ENCODE data around the gene ATP1A1. TPM values are rescaled to one million over a fixed set of nuclear protein-coding genes. Genes with fewer than 3 reads are reported as not detected.

The ATP1A1 gene
- total RNA-seq, 2 experiments from 2014 or later, result 74.4 to 186 TPM

- CTCF ChIA-PET (ENCODE audit: unreplicated experiment), result no interaction called here
These were observed 38.9 kb downstream of the ATP1A1 start for GRCh38 chr1:116411784-116412479.

GRCh38 chr1:116412480-116412798 lies 39.4 kb downstream of the ATP1A1 start:
- intact Hi-C loops (cut with micrococcal nuclease; ENCODE audit: unreplicated experiment), result no loop called here
- ChIA-PET POLR2A (interaction anchor here (1.1 kb wide), 1 partner anchor 14 kb away, joined by 4 read pairs; no protein-coding TSS in a partner anchor), CTCF (ENCODE audit: unreplicated experiment) (no interaction called here)
- Histone ChIP-seq H3K4me3 (ENCODE audit: low read depth, low read length, poor library complexity, severe bottlenecking) (no peak overlapping the region), H3K27ac (ENCODE audit: low read depth, low read length, poor library complexity, severe bottlenecking) (no peak overlapping the region), H2AFZ (ENCODE audit: low read length) (no peak overlapping the region), H3K79me2 (ENCODE audit: insufficient read depth, low read depth, low read length) (peaks cover under 1% of the 10 kb centered on the region; the same call in 1 of the 2 replicates), H4K20me1 (ENCODE audit: insufficient read depth, low read length) (no peaks in the 10 kb centered on the region), H3K4me1 (ENCODE audit: insufficient read depth, low read length, poor library complexity, severe bottlenecking) (peaks cover 20% of the 10 kb centered on the region), H3K36me3 (ENCODE audit: insufficient read depth, low read length) (peaks cover 18% of the 10 kb centered on the region), H3K4me2 (ENCODE audit: low read length) (no peak overlapping the region), H3K9me2 (ENCODE audit: insufficient read depth, low read length) (no peaks in the 10 kb centered on the region), H3K9me3 (ENCODE audit: low read length) (no peaks in the 10 kb centered on the region)
- TF ChIP-seq EZH2phosphoT487 (IDR thresholded peaks at IDR 0.05; ENCODE audit: borderline replicate concordance, low read depth, low read length), result no peak
- no peak for TF ChIP-seq CTCF (conservative IDR thresholded peaks at IDR 0.05; ENCODE audit: low read length)
- BruUV-seq (replicated peaks), result no TSS peak
- DNase-seq (ENCODE audit: low spot score), result no peak

More at GRCh38 chr1:116411784-116412479, 38.9 kb downstream of the ATP1A1 start:
- H3K36me3 ChIP-seq (ENCODE audit: insufficient read depth, low read length), result peaks cover 23% of the 10 kb centered on the region
- no peak overlapping the region for H3K4me2 ChIP-seq (ENCODE audit: low read length)
- no peak overlapping the region for H3K27ac ChIP-seq (ENCODE audit: low read depth, low read length, poor library complexity, severe bottlenecking)
- intact Hi-C loops (cut with micrococcal nuclease; ENCODE audit: unreplicated experiment), result no loop called here
- no peaks in the 10 kb centered on the region for H3K79me2 ChIP-seq (ENCODE audit: insufficient read depth, low read depth, low read length)
- H3K4me1 ChIP-seq (ENCODE audit: insufficient read depth, low read length, poor library complexity, severe bottlenecking), result peaks cover 15% of the 10 kb centered on the region
- no peak for DNase-seq (ENCODE audit: low spot score)
- H2AFZ ChIP-seq (ENCODE audit: low read length), result no peak overlapping the region
- BruUV-seq (replicated peaks), result no TSS peak
- no peaks in the 10 kb centered on the region for H3K9me2 ChIP-seq (ENCODE audit: insufficient read depth, low read length)
- no peak for TF ChIP-seq CTCF (conservative IDR thresholded peaks at IDR 0.05; ENCODE audit: low read length)
- no peak for TF ChIP-seq EZH2phosphoT487 (IDR thresholded peaks at IDR 0.05; ENCODE audit: borderline replicate concordance, low read depth, low read length)
- H4K20me1 ChIP-seq (ENCODE audit: insufficient read depth, low read length), result no peaks in the 10 kb centered on the region
- H3K9me3 ChIP-seq (ENCODE audit: low read length), result no peaks in the 10 kb centered on the region
- POLR2A ChIA-PET, result interaction anchor here (1.1 kb wide), 1 partner anchor 13 kb away, joined by 4 read pairs; no protein-coding TSS in a partner anchor
- no peak overlapping the region for H3K4me3 ChIP-seq (ENCODE audit: low read depth, low read length, poor library complexity, severe bottlenecking)

GRCh38 chr1:116412898-116413297 lies 39.9 kb downstream of the ATP1A1 start:
- ChIA-PET POLR2A (interaction anchor here (1.1 kb wide), 1 partner anchor 14 kb away, joined by 4 read pairs; no protein-coding TSS in a partner anchor), CTCF (ENCODE audit: unreplicated experiment) (no interaction called here)
- DNase-seq (ENCODE audit: low spot score), result no peak
- H3K9me3 ChIP-seq (ENCODE audit: low read length), result no peaks in the 10 kb centered on the region
- H3K9me2 ChIP-seq (ENCODE audit: insufficient read depth, low read length), result no peaks in the 10 kb centered on the region
- H3K79me2 ChIP-seq (ENCODE audit: insufficient read depth, low read depth, low read length), result peaks cover 6% of the 10 kb centered on the region; the same call in 1 of the 2 replicates
- no peak for TF ChIP-seq EZH2phosphoT487 (IDR thresholded peaks at IDR 0.05; ENCODE audit: borderline replicate concordance, low read depth, low read length)
- TF ChIP-seq CTCF (conservative IDR thresholded peaks at IDR 0.05; ENCODE audit: low read length), result no peak
- no peak overlapping the region for H3K27ac ChIP-seq (ENCODE audit: low read depth, low read length, poor library complexity, severe bottlenecking)
- H3K4me1 ChIP-seq (ENCODE audit: insufficient read depth, low read length, poor library complexity, severe bottlenecking), result peaks cover 22% of the 10 kb centered on the region
- no peaks in the 10 kb centered on the region for H4K20me1 ChIP-seq (ENCODE audit: insufficient read depth, low read length)
- H2AFZ ChIP-seq (ENCODE audit: low read length), result no peak overlapping the region
- H3K4me3 ChIP-seq (ENCODE audit: low read depth, low read length, poor library complexity, severe bottlenecking), result no peak overlapping the region
- no TSS peak for BruUV-seq (replicated peaks)
- no peak overlapping the region for H3K4me2 ChIP-seq (ENCODE audit: low read length)
- intact Hi-C loops (cut with micrococcal nuclease; ENCODE audit: unreplicated experiment), result no loop called here
- H3K36me3 ChIP-seq (ENCODE audit: insufficient read depth, low read length), result peaks cover 13% of the 10 kb centered on the region

All from OCI-LY7 (cell line).